Mesenchymal stem cell (in vitro differentiated cells and primary cell): Measurements from ENCODE around the gene MPP7.

ENCODE experiments used
- DNase-seq: peaks from one replicate; pipeline ENCODE4 v3.0.0-alpha.2; 2013
- H2AFZ ChIP-seq: one replicate; pipeline ENCODE4 v1.6.1; 2013; ENCODE audit warnings: low read depth, mild to moderate bottlenecking, control low read depth, inconsistent platforms, low read length, moderate library complexity
- H2AK5ac ChIP-seq: 2 replicates; pipeline ENCODE4 v1.6.1; 2013; ENCODE audit warnings: low read length, moderate library complexity, mild to moderate bottlenecking, inconsistent platforms; ENCODE audit not compliant: severe bottlenecking
- H2BK120ac ChIP-seq: one replicate; pipeline ENCODE4 v1.6.1; 2013; ENCODE audit warnings: low read depth, mild to moderate bottlenecking, inconsistent platforms, low read length, moderate library complexity
- H2BK12ac ChIP-seq, 2 experiments: one replicate each; pipeline ENCODE4 v1.6.1; 2013; ENCODE audit warnings: inconsistent platforms in 2 of 2, low read length in 2 of 2, mild to moderate bottlenecking in 2 of 2, moderate library complexity in 2 of 2, control low read depth in 1 of 2
- H2BK15ac ChIP-seq: one replicate; pipeline ENCODE4 v1.6.1; 2013; ENCODE audit warnings: mild to moderate bottlenecking, low read depth, inconsistent platforms; ENCODE audit not compliant: poor library complexity, severe bottlenecking
- H2BK5ac ChIP-seq: 2 replicates; pipeline ENCODE4 v1.6.1; 2013; ENCODE audit warnings: low read depth, mild to moderate bottlenecking, low read length, control low read depth, inconsistent platforms; ENCODE audit not compliant: poor library complexity, severe bottlenecking
- H3K14ac ChIP-seq, 2 experiments: one replicate each; pipeline ENCODE4 v1.6.1; 2013; ENCODE audit warnings: inconsistent platforms in 2 of 2, low read length in 2 of 2, control low read depth in 1 of 2, mild to moderate bottlenecking in 1 of 2, moderate library complexity in 1 of 2
- H3K18ac ChIP-seq, 2 experiments: one replicate each; pipeline ENCODE4 v1.6.1; 2013; ENCODE audit warnings: inconsistent platforms in 2 of 2, low read length in 2 of 2, control low read depth in 1 of 2, low read depth in 1 of 2, mild to moderate bottlenecking in 1 of 2
- H3K23ac ChIP-seq, 2 experiments: one replicate each; pipeline ENCODE4 v1.6.1; 2013; ENCODE audit warnings: inconsistent platforms in 2 of 2, low read length in 2 of 2, mild to moderate bottlenecking in 2 of 2, moderate library complexity in 2 of 2, control low read depth in 1 of 2
- H3K27ac ChIP-seq: 2 replicates; pipeline ENCODE4 v1.5.1; 2013; ENCODE audit warnings: mild to moderate bottlenecking, moderate library complexity, low read length, control low read depth, inconsistent platforms; ENCODE audit not compliant: poor library complexity, severe bottlenecking
- H3K27me3 ChIP-seq, 2 experiments: 2 replicates each; pipeline versions ENCODE4 v1.6.1 to v1.7.0; 2013; ENCODE audit warnings: low read length in 2 of 2, mild to moderate bottlenecking in 2 of 2, moderate library complexity in 2 of 2, control low read depth in 1 of 2, inconsistent platforms in 1 of 2; ENCODE audit not compliant: control insufficient read depth in 1 of 2, insufficient read depth in 1 of 2
- H3K36me3 ChIP-seq, 2 experiments: 2 replicates each; pipeline versions ENCODE4 v1.6.1 to v1.7.0; 2013; ENCODE audit warnings: low read length in 2 of 2, control low read depth in 1 of 2, inconsistent platforms in 1 of 2, low read depth in 1 of 2, mild to moderate bottlenecking in 1 of 2; ENCODE audit not compliant: insufficient read depth in 2 of 2, control insufficient read depth in 1 of 2
- H3K4ac ChIP-seq, 2 experiments: one replicate each; pipeline ENCODE4 v1.6.1; 2013; ENCODE audit warnings: inconsistent platforms in 2 of 2, low read length in 2 of 2, mild to moderate bottlenecking in 2 of 2, moderate library complexity in 2 of 2, control low read depth in 1 of 2, low read depth in 1 of 2
- H3K4me1 ChIP-seq: 2 replicates; pipeline ENCODE4 v1.6.1; 2013; ENCODE audit warnings: low read depth, low read length, control low read depth; ENCODE audit not compliant: control insufficient read depth, insufficient read depth
- H3K4me2 ChIP-seq: 2 replicates; pipeline ENCODE4 v1.6.1; 2013; ENCODE audit warnings: low read length, mild to moderate bottlenecking, inconsistent platforms; ENCODE audit not compliant: poor library complexity, severe bottlenecking
- H3K4me3 ChIP-seq, 2 experiments: 2 replicates each; pipeline versions ENCODE4 v1.5.1 to v1.7.0; 2013; ENCODE audit warnings: low read length in 2 of 2, mild to moderate bottlenecking in 2 of 2, control low read depth in 1 of 2, low read depth in 1 of 2; ENCODE audit not compliant: insufficient read depth in 1 of 2
- H3K79me1 ChIP-seq: replicated peaks from 2 replicates; pipeline ENCODE4 v1.6.1; 2013; ENCODE audit warnings: mild to moderate bottlenecking, control low read depth, low read length, inconsistent platforms; ENCODE audit not compliant: poor library complexity, severe bottlenecking
- H3K9ac ChIP-seq: 2 replicates; pipeline ENCODE4 v1.7.0; 2013; ENCODE audit warnings: mild to moderate bottlenecking, low read length, moderate library complexity
- H3K9me3 ChIP-seq: 2 replicates; pipeline ENCODE4 v1.7.0; 2013; ENCODE audit warnings: mild to moderate bottlenecking, low read length; ENCODE audit not compliant: control insufficient read depth
- H4K8ac ChIP-seq: one replicate; pipeline ENCODE4 v1.6.1; 2013; ENCODE audit warnings: inconsistent platforms, mild to moderate bottlenecking, low read length, moderate library complexity
- H4K91ac ChIP-seq: one replicate; pipeline ENCODE4 v1.6.1; 2013; ENCODE audit warnings: mild to moderate bottlenecking, low read length, inconsistent platforms
- WGBS: methylation state at CpG from one replicate; pipeline ENCODE4 v1.1.7; 2013; ENCODE audit warnings: mixed read lengths; 5-methylcytosine and 5-hydroxymethylcytosine counted together

Gene MPP7

DNA sequence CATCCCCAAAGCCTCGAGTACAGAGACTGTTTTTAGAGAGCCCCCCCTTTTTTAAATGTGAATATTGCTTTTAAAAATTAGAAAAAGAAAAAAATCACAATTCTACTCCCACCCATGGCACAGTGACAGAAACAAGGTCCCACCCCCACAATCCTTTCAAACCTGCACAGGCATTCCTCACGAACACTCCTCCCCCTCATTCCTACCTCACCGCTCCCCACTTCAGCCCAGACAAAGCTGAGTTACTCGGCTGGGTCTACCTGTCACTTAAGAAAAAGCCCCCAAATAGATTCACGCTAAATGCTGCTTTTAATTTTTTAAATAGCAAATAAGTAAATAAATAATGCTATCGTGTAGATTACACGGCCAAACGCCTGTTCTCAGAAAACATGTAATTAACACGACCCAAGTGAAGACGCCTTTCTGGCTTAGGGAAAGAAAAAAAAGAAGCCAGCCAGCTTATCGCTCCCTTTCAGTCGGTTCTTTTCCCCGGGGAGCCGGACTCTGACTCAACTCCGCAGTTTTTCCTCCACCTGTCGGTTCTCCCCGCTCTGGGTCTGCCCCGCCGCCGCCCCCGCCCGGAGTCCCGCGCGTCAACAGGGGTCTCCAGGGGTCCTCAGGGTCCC lies 739 bp downstream of the MPP7 start:
- Histone ChIP-seq H3K9me3 (no peaks in the 10 kb centered on the region), H3K36me3 (no peaks in the 10 kb centered on the region)

DNA sequence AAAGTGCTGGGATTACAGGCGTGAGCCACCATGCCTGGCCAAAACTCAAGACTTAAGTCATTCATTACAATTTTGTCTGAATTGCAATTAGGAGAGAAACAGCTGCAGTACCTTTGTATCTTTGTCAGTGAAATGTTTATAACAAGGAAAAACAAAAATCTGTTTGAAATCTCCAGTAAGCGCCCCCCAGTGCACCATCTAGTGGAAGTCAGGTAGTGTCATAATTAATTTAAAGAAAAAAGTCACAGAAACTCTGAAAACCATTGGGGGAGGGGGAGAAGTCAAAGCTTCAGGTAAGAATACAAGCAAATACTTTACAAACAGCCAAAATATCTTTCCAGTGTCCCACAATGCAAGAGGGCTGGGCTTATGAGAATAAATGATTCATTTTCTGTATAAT lies 2.8 kb downstream of the MPP7 start:
- Histone ChIP-seq H3K23ac (no peak overlapping the region), H4K8ac (no peak overlapping the region), H3K36me3 (no peaks in the 10 kb centered on the region), H2BK5ac (no peak overlapping the region), H3K9ac (no peak overlapping the region), H4K91ac (no peak overlapping the region), H3K4me1 (peaks cover 2% of the 10 kb centered on the region), H3K18ac (no peak overlapping the region), H2BK12ac (no peak overlapping the region), H3K4me2 (no peak overlapping the region), H2AFZ (no peak overlapping the region), H2BK120ac (no peak overlapping the region), H3K27ac (no peak overlapping the region), H3K79me1 (peaks cover 6% of the 10 kb centered on the region), H3K4me3 (no peak overlapping the region), H3K9me3 (no peaks in the 10 kb centered on the region), H3K27me3 (peaks cover 8 to 28% of the 10 kb centered on the region in 2 experiments), H2AK5ac (no peak overlapping the region), H3K14ac (no peak overlapping the region), H2BK15ac (no peak overlapping the region), H3K4ac (no peak overlapping the region)
- DNase-seq, result no peak
- WGBS, result 100% methylated on average over 1 of the region's 2 CpGs

More for the DNA sequence above, 739 bp downstream of the MPP7 start:
- Histone ChIP-seq H3K4me3 (peak overlapping the region; percentile 79), H3K4ac (no peak overlapping the region), H2AFZ (no peak overlapping the region), H3K9ac (no peak overlapping the region), H3K27ac (no peak overlapping the region), H3K14ac (no peak overlapping the region), H3K4me2 (peak overlapping the region; percentile 71), H3K18ac (no peak overlapping the region), H3K79me1 (peaks cover 4% of the 10 kb centered on the region), H3K4me1 (peaks cover 2% of the 10 kb centered on the region), H2BK120ac (no peak overlapping the region), H2BK12ac (no peak overlapping the region), H4K91ac (no peak overlapping the region), H4K8ac (no peak overlapping the region), H3K23ac (no peak overlapping the region), H2BK5ac (no peak overlapping the region), H2AK5ac (no peak overlapping the region), H3K27me3 (peaks cover 29 to 49% of the 10 kb centered on the region in 2 experiments), H2BK15ac (no peak overlapping the region)
- 0% methylated on average over 13 of the region's 25 CpGs for WGBS
- DNase-seq, result peak; percentile 30

DNA sequence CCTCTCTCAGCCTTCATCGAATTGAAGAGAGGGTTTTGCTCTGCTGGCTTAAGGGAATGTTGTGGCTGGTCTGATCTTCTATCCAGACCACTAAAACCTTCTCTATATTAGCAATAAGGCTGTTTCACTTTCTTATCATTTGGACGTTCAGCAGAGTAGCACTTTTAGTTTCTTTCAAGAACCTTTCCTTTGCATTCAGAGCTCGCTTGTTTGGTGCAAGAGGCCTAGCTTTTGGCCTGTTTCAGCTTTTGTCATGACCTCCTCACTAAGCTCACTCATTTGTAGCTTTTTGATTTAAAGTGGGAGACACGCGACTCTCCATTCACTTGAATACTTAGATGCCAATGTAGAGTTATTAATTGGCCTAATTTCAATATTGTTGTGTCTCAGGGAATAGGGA lies 3.9 kb downstream of the MPP7 start:
- peaks cover 8% of the 10 kb centered on the region for H3K79me1 ChIP-seq
- 74% methylated on average over 2 of the region's 5 CpGs for WGBS
- DNase-seq, result no peak

DNA sequence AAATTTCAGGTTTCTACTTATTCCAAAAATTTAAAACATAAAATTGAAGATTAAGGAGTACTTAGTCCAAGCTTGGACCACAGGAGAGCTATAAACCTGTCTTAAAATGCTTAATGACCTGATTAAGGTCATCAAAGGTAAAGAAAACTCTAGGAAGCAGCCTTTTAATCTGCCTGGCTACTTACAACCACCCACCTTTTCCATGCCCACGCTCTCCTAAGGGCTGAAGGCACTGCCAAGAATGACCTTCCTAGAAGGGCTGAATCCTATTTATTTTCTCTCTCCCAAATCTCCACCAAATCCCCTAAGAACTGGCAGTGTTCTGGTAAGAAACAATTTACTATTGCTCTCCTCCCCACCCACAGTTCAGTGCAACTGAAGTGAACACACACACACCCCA lies 6.8 kb downstream of the MPP7 start:
- Histone ChIP-seq H4K91ac (no peak overlapping the region), H3K14ac (no peak overlapping the region), H3K4me3 (no peak overlapping the region), H3K27ac (no peak overlapping the region), H3K4me2 (no peak overlapping the region), H3K27me3 (peaks cover 0 to 7% of the 10 kb centered on the region in 2 experiments), H3K9me3 (no peaks in the 10 kb centered on the region), H2BK5ac (no peak overlapping the region), H2AK5ac (no peak overlapping the region), H2BK120ac (no peak overlapping the region), H3K4me1 (peaks cover 3% of the 10 kb centered on the region), H2AFZ (no peak overlapping the region), H3K18ac (no peak overlapping the region), H3K23ac (no peak overlapping the region), H3K9ac (no peak overlapping the region), H3K4ac (no peak overlapping the region), H4K8ac (no peak overlapping the region), H2BK15ac (no peak overlapping the region), H3K36me3 (no peaks in the 10 kb centered on the region), H2BK12ac (no peak overlapping the region), H3K79me1 (peaks cover 10% of the 10 kb centered on the region)
- no peak for DNase-seq
- WGBS, result 29% methylated on average over 1 of the region's 1 CpG

More for the DNA sequence above, 3.9 kb downstream of the MPP7 start:
- Histone ChIP-seq H3K4ac (no peak overlapping the region), H3K36me3 (no peaks in the 10 kb centered on the region), H3K4me1 (peaks cover 2% of the 10 kb centered on the region), H3K9ac (no peak overlapping the region), H2BK15ac (no peak overlapping the region), H2AFZ (no peak overlapping the region), H2BK12ac (no peak overlapping the region), H3K9me3 (no peaks in the 10 kb centered on the region), H2BK5ac (no peak overlapping the region), H3K18ac (no peak overlapping the region), H4K8ac (no peak overlapping the region), H3K4me2 (no peak overlapping the region), H3K23ac (no peak overlapping the region), H2BK120ac (no peak overlapping the region), H3K4me3 (no peak overlapping the region), H3K27me3 (peaks cover 1 to 18% of the 10 kb centered on the region in 2 experiments), H3K14ac (no peak overlapping the region), H4K91ac (no peak overlapping the region), H2AK5ac (no peak overlapping the region), H3K27ac (no peak overlapping the region)
